Testis (tissue), 3 donors: ENCODE results near the gene GDF3. TPM values are rescaled to one million over a fixed set of nuclear protein-coding genes. Genes with fewer than 3 reads are reported as not detected.
A peak's percentile ranks its signal among the peaks of the same experiment; 100 is the strongest.

ENCODE experiments used
- DNase-seq: peaks from one replicate; pipeline ENCODE4 v3.0.0-alpha.2; 2019
- H3K27ac ChIP-seq, 2 donors: fragments of 200-600 bp; sonication (generic); one replicate each; pipeline ENCODE4 v1.5.1; 2019
- H3K27me3 ChIP-seq: fragments of 200-600 bp; sonication (generic); one replicate; pipeline ENCODE4 v1.5.1; 2019
- H3K36me3 ChIP-seq: fragments of 200-600 bp; sonication (generic); one replicate; pipeline ENCODE4 v1.5.1; 2017; ENCODE audit warnings: low read depth; ENCODE audit errors: missing control alignments
- H3K4me1 ChIP-seq: fragments of 200-600 bp; sonication (generic); one replicate; pipeline ENCODE4 v1.5.1; 2019
- H3K4me3 ChIP-seq, 2 donors: fragments of 200-600 bp; sonication (generic); one replicate each; pipeline ENCODE4 v1.5.1; 2017 to 2019
- H3K9me3 ChIP-seq: fragments of 200-600 bp; sonication (generic); one replicate; pipeline ENCODE4 v1.5.1; 2017
- CTCF ChIP-seq, 3 experiments: fragments of 450-650 bp in 2 of 3; fragments of 200-600 bp in 1 of 3; sonication (generic) in 1 of 3; IDR thresholded peaks; one replicate each; pipeline ENCODE4 v1.5.1; 2016 to 2019; ENCODE audit warnings: antibody characterized with exemption in 3 of 3, mild to moderate bottlenecking in 2 of 3, moderate library complexity in 1 of 3
- POLR2A ChIP-seq: fragments of 450-650 bp; IDR thresholded peaks from one replicate; pipeline ENCODE4 v1.6.1; 2017; ENCODE audit warnings: antibody characterized with exemption, mild to moderate bottlenecking, moderate library complexity
- WGBS, 2 donors: methylation state at CpG; one replicate each; pipeline ENCODE4 v1.1.5; 2018; 5-methylcytosine and 5-hydroxymethylcytosine counted together
- intact Hi-C: fragments of 100-400 bp; cut with DNase I; formaldehyde crosslinking; loops from one replicate; pipeline ENCODE4 v1.15.1; 2023; ENCODE audit warnings: low total_unique reads
- polyA plus RNA-seq: library from polyadenylated mRNA; stranded (reverse); fragments of 350-450 nt; fragmentation: Illumina TruSeq; extraction: RNeasy Lipid Tissue Mini Kit (QIAGEN cat#74804); gene quantifications from one replicate; pipeline ENCODE4 v1.2.3, GENCODE V29; 2014; ENCODE audit warnings: low read depth, low replicate concordance; ENCODE audit not compliant: insufficient read depth
- total RNA-seq, 2 donors: library from RNA; depleted of rRNA; stranded (reverse); fragments of >200 nt; gene quantifications; one replicate each; pipeline ENCODE4 v1.2.3, GENCODE V29; 2016

GDF3 gene
- total and polyA plus RNA-seq, 3 donors from 2014 or later = not detected

GRCh38 chr12:7711133-7711532 lies 15.6 kb upstream of the GDF3 start, which contains the start of gene DPPA3:
Gene DPPA3 (plus strand): TSS chr12:7711433. CDS start chr12:7711571, 138 bp downstream.
- no peak within 1 kb of the TSS for H3K4me3 ChIP-seq
- H3K36me3 ChIP-seq = no peaks in the 10 kb centered on the region
- 60 to 63% methylated on average over 7 of the region's 7 CpGs for WGBS, 2 donors
- TF ChIP-seq POLR2A (no peak), CTCF (IDR thresholded peaks at IDR 0.05) (no peak)
- intact Hi-C loops = no loop called here
- no peak within 1 kb of the TSS for H3K27ac ChIP-seq
- H3K27me3 ChIP-seq = no peaks in the 10 kb centered on the region
- no peaks in the 10 kb centered on the region for H3K9me3 ChIP-seq
- H3K4me1 ChIP-seq = no peaks in the 10 kb centered on the region
- no peak for DNase-seq

GRCh38 chr12:7709969-7710675 lies 14.5 kb upstream of the GDF3 start:
- 59 to 65% methylated on average over 8 of the region's 8 CpGs for WGBS, 2 donors
- Histone ChIP-seq H3K9me3 (no peaks in the 10 kb centered on the region), H3K27me3 (no peaks in the 10 kb centered on the region), H3K27ac (no peak overlapping the region), H3K4me1 (no peaks in the 10 kb centered on the region), H3K4me3 (no peak overlapping the region), H3K36me3 (no peaks in the 10 kb centered on the region)
- intact Hi-C loops = no loop called here
- no peak for TF ChIP-seq CTCF (IDR thresholded peaks at IDR 0.05)
- no peak for TF ChIP-seq POLR2A
- no peak for DNase-seq

- Histone ChIP-seq H3K36me3 (no peaks in the 10 kb centered on the region), H3K4me3 (peak overlapping the region; percentile 12 to 23)
- intact Hi-C loops = no loop called here
These were observed 10.3 kb upstream of the GDF3 start for GRCh38 chr12:7705846-7706245.

GRCh38 chr12:7695237-7695560 lies 376 bp downstream of the GDF3 start:
- Histone ChIP-seq H3K9me3 (no peaks in the 10 kb centered on the region), H3K27ac (no peak overlapping the region), H3K4me3 (no peak overlapping the region), H3K4me1 (no peaks in the 10 kb centered on the region), H3K36me3 (no peaks in the 10 kb centered on the region), H3K27me3 (no peaks in the 10 kb centered on the region)
- intact Hi-C loops = no loop called here
- no peak for TF ChIP-seq CTCF (IDR thresholded peaks at IDR 0.05)
- no peak for TF ChIP-seq POLR2A
- WGBS, 2 donors = 46 to 49% methylated on average over 10 of the region's 10 CpGs
- DNase-seq = no peak

More at GRCh38 chr12:7705846-7706245, 10.3 kb upstream of the GDF3 start:
- Histone ChIP-seq H3K4me1 (no peaks in the 10 kb centered on the region), H3K27me3 (no peaks in the 10 kb centered on the region), H3K9me3 (no peaks in the 10 kb centered on the region), H3K27ac (peak overlapping the region; percentile 27 to 58)
- 60 to 62% methylated on average over 29 of the region's 29 CpGs for WGBS, 2 donors
- DNase-seq = no peak
- TF ChIP-seq POLR2A (no peak), CTCF (IDR thresholded peaks at IDR 0.05) (no peak)
